ENCODE measurements around the gene FOXQ1.

Gene FOXQ1

GRCh38 chr6:1291381-1291780 lies 20.5 kb upstream of the FOXQ1 start:
- no peak overlapping the region for H3K4me3 ChIP-seq (ENCODE audit: low read depth, low read length)
- no peak for DNase-seq (ENCODE audit: low read depth)
- TF ChIP-seq, protein P1, sequence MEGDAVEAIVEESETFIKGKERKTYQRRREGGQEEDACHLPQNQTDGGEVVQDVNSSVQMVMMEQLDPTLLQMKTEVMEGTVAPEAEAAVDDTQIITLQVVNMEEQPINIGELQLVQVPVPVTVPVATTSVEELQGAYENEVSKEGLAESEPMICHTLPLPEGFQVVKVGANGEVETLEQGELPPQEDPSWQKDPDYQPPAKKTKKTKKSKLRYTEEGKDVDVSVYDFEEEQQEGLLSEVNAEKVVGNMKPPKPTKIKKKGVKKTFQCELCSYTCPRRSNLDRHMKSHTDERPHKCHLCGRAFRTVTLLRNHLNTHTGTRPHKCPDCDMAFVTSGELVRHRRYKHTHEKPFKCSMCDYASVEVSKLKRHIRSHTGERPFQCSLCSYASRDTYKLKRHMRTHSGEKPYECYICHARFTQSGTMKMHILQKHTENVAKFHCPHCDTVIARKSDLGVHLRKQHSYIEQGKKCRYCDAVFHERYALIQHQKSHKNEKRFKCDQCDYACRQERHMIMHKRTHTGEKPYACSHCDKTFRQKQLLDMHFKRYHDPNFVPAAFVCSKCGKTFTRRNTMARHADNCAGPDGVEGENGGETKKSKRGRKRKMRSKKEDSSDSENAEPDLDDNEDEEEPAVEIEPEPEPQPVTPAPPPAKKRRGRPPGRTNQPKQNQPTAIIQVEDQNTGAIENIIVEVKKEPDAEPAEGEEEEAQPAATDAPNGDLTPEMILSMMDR (IDR thresholded peaks at IDR 0.05; ENCODE audit: insufficient read depth, low read depth, low read length, missing control alignments) = no peak

- no peak overlapping the region for H3K4me3 ChIP-seq (ENCODE audit: low read depth, low read length)
- DNase-seq (ENCODE audit: low read depth) = no peak
- TF ChIP-seq, protein P1 (IDR thresholded peaks at IDR 0.05; ENCODE audit: insufficient read depth, low read depth, low read length, missing control alignments) = no peak
Observed at GRCh38 chr6:1295420-1295819, 16.5 kb upstream of the FOXQ1 start.

GRCh38 chr6:1296079-1296478 lies 15.8 kb upstream of the FOXQ1 start:
- TF ChIP-seq, protein P1 (IDR thresholded peaks at IDR 0.05; ENCODE audit: insufficient read depth, low read depth, low read length, missing control alignments) = no peak
- no peak for DNase-seq (ENCODE audit: low read depth)
- H3K4me3 ChIP-seq (ENCODE audit: low read depth, low read length) = no peak overlapping the region

DNA sequence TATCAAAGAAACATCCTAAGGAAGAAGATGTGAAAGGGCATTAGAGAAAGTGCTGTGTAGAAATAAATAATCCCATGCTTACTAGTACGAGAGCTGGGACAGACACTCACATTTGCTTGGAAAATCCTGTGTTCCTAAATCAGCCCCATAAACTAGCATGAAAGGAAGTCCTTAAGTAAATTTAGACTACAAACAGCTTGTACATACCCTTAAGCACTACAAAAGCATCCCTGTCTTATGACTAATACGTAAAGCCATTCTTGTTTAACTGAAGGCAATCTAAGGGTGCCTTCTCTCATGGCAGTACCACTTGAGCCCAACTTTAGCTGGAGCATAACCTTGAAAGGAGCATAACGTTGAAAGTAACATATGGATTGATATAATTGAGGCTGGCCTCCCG lies 15.4 kb upstream of the FOXQ1 start:
- no peak overlapping the region for H3K4me3 ChIP-seq (ENCODE audit: low read depth, low read length)
- no peak for DNase-seq (ENCODE audit: low read depth)
- TF ChIP-seq, protein P1 (IDR thresholded peaks at IDR 0.05; ENCODE audit: insufficient read depth, low read depth, low read length, missing control alignments) = no peak

DNA sequence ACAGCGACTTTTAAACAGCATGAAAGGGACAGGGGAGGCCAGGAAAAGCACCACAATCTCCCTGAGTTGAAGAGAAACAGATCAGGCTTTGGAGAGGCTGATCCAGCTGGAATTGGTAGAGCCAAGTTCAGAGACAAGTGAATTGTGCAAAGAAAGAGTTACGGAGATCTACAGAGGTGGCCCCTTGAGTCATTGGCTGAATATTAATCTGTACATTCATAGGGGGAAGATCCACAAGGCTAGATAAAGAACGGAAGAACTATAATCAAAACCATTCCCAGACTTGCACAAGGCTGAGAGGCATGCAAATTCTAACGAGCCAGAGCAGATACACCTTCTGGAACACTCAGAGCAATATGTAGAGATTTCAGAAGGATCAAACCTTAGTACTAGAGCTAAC lies 14.2 kb upstream of the FOXQ1 start:
- no peak overlapping the region for H3K4me3 ChIP-seq (ENCODE audit: low read depth, low read length)
- TF ChIP-seq, protein P1 (IDR thresholded peaks at IDR 0.05; ENCODE audit: insufficient read depth, low read depth, low read length, missing control alignments) = no peak
- DNase-seq (ENCODE audit: low read depth) = no peak

DNA sequence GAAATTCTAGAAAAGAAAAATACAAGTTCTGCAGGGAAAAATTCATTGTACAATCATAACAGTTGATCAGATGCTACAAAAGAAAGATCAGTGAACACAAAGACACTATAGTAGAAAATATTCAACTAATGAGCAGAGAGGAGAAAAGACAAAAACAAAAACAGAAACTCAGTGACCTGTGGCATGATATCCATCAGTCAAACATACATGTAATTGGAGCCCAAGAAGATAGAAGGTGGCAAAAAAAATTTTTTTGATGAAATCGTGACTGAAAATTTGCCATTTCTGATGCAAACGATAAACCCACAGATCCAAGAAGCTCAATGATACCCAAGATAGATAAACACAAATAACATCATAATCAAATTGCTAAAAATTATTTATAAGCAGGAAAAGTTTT lies 13.1 kb upstream of the FOXQ1 start:
- no peak overlapping the region for H3K4me3 ChIP-seq (ENCODE audit: low read depth, low read length)
- DNase-seq (ENCODE audit: low read depth) = no peak
- TF ChIP-seq, protein P1 (IDR thresholded peaks at IDR 0.05; ENCODE audit: insufficient read depth, low read depth, low read length, missing control alignments) = no peak

GRCh38 chr6:1306133-1306532 lies 5.8 kb upstream of the FOXQ1 start:
- no peak for DNase-seq (ENCODE audit: low read depth)
- TF ChIP-seq, protein P1 (IDR thresholded peaks at IDR 0.05; ENCODE audit: insufficient read depth, low read depth, low read length, missing control alignments) = no peak
- H3K4me3 ChIP-seq (ENCODE audit: low read depth, low read length) = no peak overlapping the region
